Lung (tissue), 12 donors: ENCODE measurements around the gene ESCO1. TPM values are rescaled to one million over a fixed set of nuclear protein-coding genes. Genes with fewer than 3 reads are reported as not detected.

Experiments used
- ATAC-seq: fragments of 200-7000 bp; cut with Tn5 transposase; one replicate; pipeline ENCODE4 v1.9.1; 2020; ENCODE audit warnings: moderate number of reproducible peaks; ENCODE audit not compliant: insufficient read depth, low FRiP score
- DNase-seq, 3 donors: peaks; one replicate each; pipeline ENCODE4 v3.0.0-alpha.2; 2013 to 2017
- H3K27ac ChIP-seq, 2 donors: one replicate each; pipeline ENCODE4 v1.5.1; 2013; ENCODE audit warnings: mild to moderate bottlenecking in 2 of 2, moderate library complexity in 2 of 2, control low read depth in 1 of 2, inconsistent platforms in 1 of 2, low read depth in 1 of 2, low read length in 1 of 2
- H3K27me3 ChIP-seq, 3 donors: one replicate each; pipeline ENCODE4 v1.5.1; 2013; ENCODE audit warnings: low read length in 2 of 3; ENCODE audit not compliant: control insufficient read depth in 3 of 3, insufficient read depth in 3 of 3
- H3K36me3 ChIP-seq, 4 donors: one replicate each; pipeline ENCODE4 v1.5.1; 2013; ENCODE audit warnings: low read length in 4 of 4, mild to moderate bottlenecking in 1 of 4, moderate library complexity in 1 of 4; ENCODE audit not compliant: control insufficient read depth in 4 of 4, insufficient read depth in 4 of 4
- H3K4me1 ChIP-seq, 5 donors: one replicate each; pipeline ENCODE4 v1.5.1; 2013; ENCODE audit warnings: low read length in 5 of 5, mild to moderate bottlenecking in 2 of 5, moderate library complexity in 1 of 5; ENCODE audit not compliant: control insufficient read depth in 5 of 5, insufficient read depth in 5 of 5
- H3K4me3 ChIP-seq: one replicate; pipeline ENCODE4 v1.5.1; 2013; ENCODE audit warnings: mild to moderate bottlenecking, control low read depth, moderate library complexity
- H3K9ac ChIP-seq, 2 donors: one replicate each; pipeline ENCODE4 v1.5.1; 2013; ENCODE audit warnings: low read length in 2 of 2, control low read depth in 1 of 2; ENCODE audit not compliant: insufficient read depth in 1 of 2
- H3K9me3 ChIP-seq, 4 donors: one replicate each; pipeline ENCODE4 v1.5.1; 2013; ENCODE audit warnings: low read length in 3 of 4, mild to moderate bottlenecking in 1 of 4, moderate library complexity in 1 of 4; ENCODE audit not compliant: control insufficient read depth in 4 of 4, insufficient read depth in 3 of 4
- CTCF ChIP-seq: IDR thresholded peaks from 2 replicates; pipeline ENCODE4 v1.5.1; 2012; ENCODE audit warnings: mild to moderate bottlenecking; ENCODE audit errors: control extremely low read depth, extremely low read depth
- WGBS, 2 donors: extraction: QIAGEN DNeasy Blood & Tissue Kit; methylation state at CpG; one replicate each; pipeline ENCODE4 v1.1.7; 2013; 5-methylcytosine and 5-hydroxymethylcytosine counted together
- polyA plus RNA-seq, 2 donors: library from polyadenylated mRNA; stranded (reverse); fragments of 200-250 nt; gene quantifications; one replicate each; pipeline ENCODE4 v1.2.1, GENCODE V29; 2013
- total RNA-seq, 2 donors: library from RNA; depleted of rRNA in 1 of 2; stranded (reverse); fragments of >200 nt in 1 of 2; gene quantifications; one replicate each; pipeline ENCODE4 v1.2.1, GENCODE V29; 2014 to 2021
- donor health status: control.
- donor health status: control.
- donor health status: Bipolar disorder and iron deficiency.
- donor health status: healthy.
- donor health status: DM: yes; HTN: yes; CAD: no.

The ESCO1 gene
- total and polyA plus RNA-seq, 4 donors: 7.7 to 28.2 (median 12.7) TPM

GRCh38 chr18:21571772-21572171 lies 28.7 kb downstream of the ESCO1 start:
- ATAC-seq (no peak), DNase-seq (peak in 2 of 3 donors; percentile 16 to 39)
- Histone ChIP-seq H3K9ac (no peak overlapping the region), H3K36me3 (peaks cover 7 to 19% (median 17%) of the 10 kb centered on the region in 4 donors), H3K27ac (no peak overlapping the region), H3K27me3 (no peaks in the 10 kb centered on the region), H3K4me3 (no peak overlapping the region), H3K4me1 (peaks cover 0 to 4% (median 0%) of the 10 kb centered on the region in 5 donors), H3K9me3 (no peaks in the 10 kb centered on the region)
- no peak for TF ChIP-seq CTCF

DNA sequence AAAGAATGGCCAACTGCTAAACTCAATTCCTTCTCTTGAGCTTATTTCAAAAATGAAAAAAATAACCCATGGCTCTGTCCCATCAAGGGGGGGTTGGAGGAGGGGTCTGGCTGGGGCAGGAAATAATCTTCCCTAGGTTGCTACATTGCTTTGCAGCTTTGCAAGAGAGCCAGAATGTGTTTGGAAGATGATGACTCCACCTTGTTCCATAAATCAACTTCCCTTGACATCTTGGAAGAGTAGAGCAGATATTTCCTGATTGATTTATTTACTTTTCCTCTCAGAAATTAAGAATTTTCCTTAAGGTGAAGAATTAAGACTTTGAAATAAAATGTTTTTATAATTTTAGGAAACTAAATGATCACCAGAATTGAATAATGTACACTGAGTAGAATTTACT lies 41.3 kb downstream of the ESCO1 start:
- Histone ChIP-seq H3K27ac (no peak overlapping the region), H3K9ac (no peak overlapping the region), H3K36me3 (peaks cover 3 to 20% (median 7%) of the 10 kb centered on the region in 4 donors), H3K27me3 (no peaks in the 10 kb centered on the region), H3K4me3 (no peak overlapping the region), H3K9me3 (no peaks in the 10 kb centered on the region), H3K4me1 (no peaks in the 10 kb centered on the region)
- no peak for DNase-seq
- ATAC-seq: no peak
- TF ChIP-seq CTCF: no peak

DNA sequence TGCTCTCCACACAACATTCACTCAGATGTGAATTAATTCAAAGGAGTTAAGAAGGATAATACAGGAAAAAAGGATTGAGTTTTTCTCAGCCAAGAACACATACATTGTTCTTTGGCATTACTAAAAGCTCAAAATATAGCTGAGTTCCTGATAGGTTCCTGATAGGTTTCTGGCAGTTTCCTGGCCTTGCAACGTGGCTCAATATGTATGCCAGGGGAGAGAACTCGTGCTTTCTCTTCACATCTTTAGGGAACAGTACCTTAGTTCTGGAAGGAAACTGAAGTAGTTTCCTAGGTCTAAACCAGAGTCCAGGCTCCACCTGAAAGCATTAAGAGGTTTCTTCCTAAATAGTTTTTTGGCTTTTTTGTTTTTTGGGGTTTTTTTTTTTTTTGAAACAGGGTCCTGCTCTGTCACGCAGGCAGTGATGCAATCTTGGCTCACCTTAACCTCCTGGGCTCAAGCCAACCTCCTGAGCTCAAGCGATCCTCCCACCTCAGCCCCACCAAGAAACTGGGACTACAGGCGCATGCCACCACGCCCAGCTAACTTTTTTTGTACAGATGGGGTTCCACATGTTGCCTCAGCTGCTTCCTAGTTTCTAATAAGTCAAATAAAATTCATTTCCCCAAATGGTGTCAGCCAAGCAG lies 42.8 kb downstream of the ESCO1 start:
- DNase-seq (no peak), ATAC-seq (no peak)
- TF ChIP-seq CTCF: no peak
- Histone ChIP-seq H3K27ac (no peak overlapping the region), H3K27me3 (no peaks in the 10 kb centered on the region), H3K36me3 (peaks cover under 1 to 13% (median 6%) of the 10 kb centered on the region in 4 donors), H3K9me3 (no peaks in the 10 kb centered on the region), H3K4me3 (no peak overlapping the region), H3K9ac (no peak overlapping the region), H3K4me1 (no peaks in the 10 kb centered on the region)
- WGBS, 2 donors: 77 to 78% methylated on average over 6 of the region's 6 CpGs

DNA sequence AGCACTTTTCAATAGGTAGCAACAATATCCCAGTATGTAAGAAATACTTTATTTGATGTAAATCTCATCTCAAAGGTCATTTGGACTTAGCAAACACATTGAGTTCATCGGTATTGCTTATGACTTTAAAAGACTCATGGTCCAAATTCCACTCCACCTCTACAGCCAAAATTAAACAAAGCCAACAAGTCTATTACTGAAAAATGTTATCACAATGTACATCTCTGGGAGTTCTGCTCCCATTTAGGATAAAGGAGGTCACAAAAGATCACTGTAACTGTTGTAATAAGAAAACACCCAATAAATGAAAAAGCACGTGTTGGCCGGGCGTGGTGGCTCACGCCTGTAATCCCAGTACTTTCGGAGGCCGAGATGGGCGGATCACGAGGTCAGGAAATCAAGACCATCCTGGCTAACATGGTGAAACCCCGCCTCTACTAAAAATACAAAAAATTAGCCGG lies 50.0 kb downstream of the ESCO1 start:
- no peaks in the 10 kb centered on the region for H3K27me3 ChIP-seq
- WGBS, 2 donors: 91 to 94% methylated on average over 11 of the region's 11 CpGs
- DNase-seq (no peak), ATAC-seq (no peak)
- H3K27ac ChIP-seq: no peak overlapping the region
- H3K4me1 ChIP-seq: peaks cover 0 to 2% (median 0%) of the 10 kb centered on the region in 5 donors
- no peak overlapping the region for H3K9ac ChIP-seq
- H3K9me3 ChIP-seq: no peaks in the 10 kb centered on the region
- no peak for TF ChIP-seq CTCF
- no peak overlapping the region for H3K4me3 ChIP-seq
- H3K36me3 ChIP-seq: peaks cover 3 to 14% (median 10%) of the 10 kb centered on the region in 4 donors
